Body of pancreas (tissue), 4 donors: ENCODE data around the gene GRAP2. TPM values are rescaled to one million over a fixed set of nuclear protein-coding genes. Genes with fewer than 3 reads are reported as not detected.
"Not testable (repeated sequence)": the region's sequence is repeated elsewhere in the genome, so short reads cannot be mapped to it uniquely, and the experiment has no call there.

ENCODE experiments used
- ATAC-seq: fragments of 150-250 bp; one replicate; pipeline ENCODE4 v1.9.1; 2016
- DNase-seq, 4 donors: peaks; one replicate each; pipeline ENCODE4 v3.0.0-alpha.2; 2019
- H3K27ac ChIP-seq, 4 donors: fragments of 200-600 bp; sonication (generic); 1 replicate in 3 of 4; 2 replicates in 1 of 4; pipeline versions ENCODE4 v1.5.1 to v1.6.1; 2016 to 2019; ENCODE audit warnings: mild to moderate bottlenecking in 1 of 4, mixed read lengths in 1 of 4, moderate library complexity in 1 of 4
- H3K27me3 ChIP-seq, 2 donors: fragments of 200-600 bp; sonication (generic); one replicate each; pipeline ENCODE4 v1.6.0; 2016; ENCODE audit warnings: mild to moderate bottlenecking in 1 of 2
- H3K36me3 ChIP-seq, 2 donors: fragments of 200-600 bp; sonication (generic); replicated peaks in 1 of 2; 2 replicates each; pipeline ENCODE4 v1.5.1; 2016; ENCODE audit warnings: low read depth in 2 of 2; ENCODE audit not compliant: insufficient read depth in 1 of 2
- H3K4me1 ChIP-seq: fragments of 200-600 bp; sonication (generic); one replicate; pipeline ENCODE4 v1.6.0; 2016
- H3K4me3 ChIP-seq, 2 donors: fragments of 200-600 bp; sonication (generic); 1 replicate in 1 of 2; 2 replicates in 1 of 2; pipeline ENCODE4 v1.5.1; 2016 to 2019
- H3K9me3 ChIP-seq, 3 donors: fragments of 200-600 bp; sonication (generic); 1 replicate in 2 of 3; 2 replicates in 1 of 3; pipeline ENCODE4 v1.5.1; 2016
- POLR2A ChIP-seq, 3 donors: fragments of 450-650 bp; IDR thresholded peaks; one replicate each; pipeline ENCODE4 v1.6.1; 2016; ENCODE audit warnings: antibody characterized with exemption in 3 of 3, mild to moderate bottlenecking in 2 of 3
- WGBS, 2 donors: methylation state at CpG; one replicate each; pipeline ENCODE4 v1.1.5; 2017; 5-methylcytosine and 5-hydroxymethylcytosine counted together
- intact Hi-C: fragments of 100-400 bp; cut with DNase I; formaldehyde crosslinking; loops from one replicate; pipeline ENCODE4 v1.15.1; 2023
- total RNA-seq, 2 donors: library from RNA; depleted of rRNA; stranded (reverse); fragments of >200 nt; gene quantifications; one replicate each; pipeline ENCODE4 v1.1.0, GENCODE V29; 2016
- TF ChIP-seq, protein P1 (sequence below), 7 experiments: fragments of 450-650 bp in 4 of 7; fragments of 200-600 bp in 3 of 7; sonication (generic) in 3 of 7; IDR thresholded peaks; one replicate each; pipeline ENCODE4 v1.5.1; 2016 to 2019; ENCODE audit warnings: antibody characterized with exemption in 7 of 7

Gene GRAP2
- total RNA-seq, 2 donors from 2014 or later = 0.78 to 0.99 TPM

DNA sequence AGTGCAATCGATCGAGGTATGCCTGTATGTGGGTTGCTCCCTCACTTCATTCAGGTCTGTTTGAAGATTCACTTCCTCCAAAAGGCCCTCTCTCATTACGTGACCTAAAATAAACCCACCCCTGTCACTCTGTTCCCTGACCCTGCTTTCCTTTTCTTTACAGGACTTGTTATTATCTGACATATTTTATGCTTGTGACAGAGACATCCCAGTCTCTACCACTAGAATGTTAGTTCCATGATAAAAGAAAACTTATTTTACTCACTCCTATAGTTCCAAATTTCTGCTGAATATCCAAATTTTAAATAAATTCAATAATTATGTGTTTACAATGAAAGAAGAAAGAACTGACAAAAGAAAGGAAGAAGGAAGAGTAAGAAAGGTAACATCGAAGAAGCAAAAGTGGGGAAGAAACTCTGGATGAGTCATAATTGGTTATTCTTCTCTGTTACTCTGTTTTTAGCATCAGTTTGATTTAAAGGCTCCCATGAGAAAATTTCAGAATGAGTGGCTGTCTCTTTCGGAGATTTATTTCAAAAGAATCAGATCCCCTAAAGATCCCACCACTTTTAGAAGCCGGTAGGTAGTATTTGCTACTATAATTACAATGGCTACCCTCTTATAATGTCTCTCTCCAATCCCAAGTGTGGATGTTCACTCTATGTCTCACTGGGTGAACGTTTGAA, 40.8 kb upstream of the GRAP2 start:
- TF ChIP-seq, protein P1, sequence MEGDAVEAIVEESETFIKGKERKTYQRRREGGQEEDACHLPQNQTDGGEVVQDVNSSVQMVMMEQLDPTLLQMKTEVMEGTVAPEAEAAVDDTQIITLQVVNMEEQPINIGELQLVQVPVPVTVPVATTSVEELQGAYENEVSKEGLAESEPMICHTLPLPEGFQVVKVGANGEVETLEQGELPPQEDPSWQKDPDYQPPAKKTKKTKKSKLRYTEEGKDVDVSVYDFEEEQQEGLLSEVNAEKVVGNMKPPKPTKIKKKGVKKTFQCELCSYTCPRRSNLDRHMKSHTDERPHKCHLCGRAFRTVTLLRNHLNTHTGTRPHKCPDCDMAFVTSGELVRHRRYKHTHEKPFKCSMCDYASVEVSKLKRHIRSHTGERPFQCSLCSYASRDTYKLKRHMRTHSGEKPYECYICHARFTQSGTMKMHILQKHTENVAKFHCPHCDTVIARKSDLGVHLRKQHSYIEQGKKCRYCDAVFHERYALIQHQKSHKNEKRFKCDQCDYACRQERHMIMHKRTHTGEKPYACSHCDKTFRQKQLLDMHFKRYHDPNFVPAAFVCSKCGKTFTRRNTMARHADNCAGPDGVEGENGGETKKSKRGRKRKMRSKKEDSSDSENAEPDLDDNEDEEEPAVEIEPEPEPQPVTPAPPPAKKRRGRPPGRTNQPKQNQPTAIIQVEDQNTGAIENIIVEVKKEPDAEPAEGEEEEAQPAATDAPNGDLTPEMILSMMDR (IDR thresholded peaks at IDR 0.05) = no peak
- TF ChIP-seq POLR2A (IDR thresholded peaks at IDR 0.05) = no peak
- no peak overlapping the region for H3K4me3 ChIP-seq
- ATAC-seq (no peak), DNase-seq (no peak)
- no peak overlapping the region for H3K27ac ChIP-seq
- no peaks in the 10 kb centered on the region for H3K9me3 ChIP-seq
- intact Hi-C loops = no loop called here
- no peaks in the 10 kb centered on the region for H3K36me3 ChIP-seq
- no peaks in the 10 kb centered on the region for H3K27me3 ChIP-seq
- WGBS, 2 donors = 50 to 67% methylated on average over 7 of the region's 7 CpGs
- H3K4me1 ChIP-seq = no peaks in the 10 kb centered on the region

DNA sequence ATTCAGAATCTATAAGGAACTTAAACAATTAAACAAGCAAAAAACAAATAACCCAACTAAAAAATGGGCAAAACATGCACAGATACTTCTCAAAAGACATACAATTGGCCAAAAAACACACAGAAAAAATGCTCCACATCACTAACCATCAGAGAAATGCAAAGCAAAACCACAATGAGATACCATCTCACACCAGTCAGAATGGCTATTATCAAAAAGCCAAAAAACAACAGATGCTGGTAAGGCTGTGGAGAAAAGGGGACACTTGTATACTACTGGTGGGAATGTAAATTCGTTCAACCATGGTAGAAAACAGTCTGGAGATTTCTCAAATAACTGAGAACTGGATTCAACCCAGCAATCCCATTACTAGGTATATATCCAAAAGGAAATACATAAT, 32.1 kb upstream of the GRAP2 start:
- H3K27ac ChIP-seq = no peak overlapping the region
- DNase-seq = no peak
- H3K4me3 ChIP-seq = no peak overlapping the region
- no peaks in the 10 kb centered on the region for H3K9me3 ChIP-seq
- no peaks in the 10 kb centered on the region for H3K27me3 ChIP-seq
- 47 to 48% methylated on average over 1 of the region's 1 CpG for WGBS, 2 donors
- intact Hi-C loops = no loop called here
- no peaks in the 10 kb centered on the region for H3K4me1 ChIP-seq
- TF ChIP-seq, protein P1 (IDR thresholded peaks at IDR 0.05) = no peak
- no peak for TF ChIP-seq POLR2A (IDR thresholded peaks at IDR 0.05)
- ATAC-seq = no peak
- H3K36me3 ChIP-seq = no peaks in the 10 kb centered on the region

DNA sequence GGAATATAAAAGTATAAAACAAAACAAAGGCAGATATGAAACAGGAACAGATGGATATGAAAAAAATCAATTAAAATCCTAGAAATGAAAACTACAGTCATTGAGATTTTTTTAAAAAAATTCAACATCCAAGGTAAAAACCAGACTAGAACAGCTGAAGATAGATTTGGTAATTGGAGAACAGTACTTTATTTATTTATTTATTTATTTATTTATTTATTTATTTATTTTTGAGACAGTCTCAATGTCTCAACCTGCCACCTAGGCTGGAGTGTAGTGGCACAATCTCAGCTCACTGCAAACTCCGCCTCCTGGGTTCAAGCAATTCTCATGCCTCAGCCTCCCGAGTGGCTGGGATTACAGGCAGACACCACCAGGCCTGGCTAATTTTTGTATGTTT, 31.1 kb upstream of the GRAP2 start:
- not testable (repeated sequence) for ATAC-seq

DNA sequence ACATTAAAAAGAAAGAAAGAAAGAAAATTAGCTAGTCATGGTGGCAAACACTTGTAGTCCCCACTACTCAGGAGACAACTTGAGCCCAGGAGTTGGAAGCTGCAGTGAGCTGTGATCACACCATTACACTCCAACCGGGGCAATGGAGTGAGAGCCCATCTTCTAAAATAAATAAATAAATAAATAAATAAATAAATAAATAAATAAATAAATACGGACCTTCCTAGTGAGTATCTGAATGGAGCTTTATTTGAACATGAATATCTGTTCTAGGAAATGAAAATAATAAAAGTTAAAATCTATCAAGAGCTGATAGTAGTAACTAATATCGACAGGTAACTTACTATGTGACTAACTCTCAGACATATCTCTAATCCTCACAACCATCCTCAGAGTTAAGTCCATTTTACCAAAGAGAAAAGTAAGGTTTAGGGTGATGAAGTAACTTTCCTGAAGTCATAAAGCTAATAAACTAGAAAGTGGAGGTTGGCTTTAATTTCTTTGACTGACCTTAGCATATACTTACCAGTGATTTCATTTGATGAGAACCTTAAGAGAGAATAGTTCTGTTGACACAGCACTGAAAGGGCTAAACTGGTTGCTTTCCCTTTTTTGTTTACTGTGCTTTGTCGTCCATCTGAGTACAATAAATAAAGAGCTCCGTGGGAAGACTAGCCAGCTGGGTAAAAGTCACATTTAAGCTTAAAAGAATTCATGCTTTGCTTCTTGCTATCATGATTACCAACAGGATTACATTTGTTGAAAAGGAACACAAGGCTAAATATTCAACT, 29.7 kb upstream of the GRAP2 start:
- TF ChIP-seq, protein P1 (IDR thresholded peaks at IDR 0.05) = no peak
- TF ChIP-seq POLR2A (IDR thresholded peaks at IDR 0.05) = no peak
- DNase-seq (no peak), ATAC-seq (no peak)
- WGBS, 2 donors = 51 to 54% methylated on average over 5 of the region's 5 CpGs
- H3K4me1 ChIP-seq = no peaks in the 10 kb centered on the region
- no peaks in the 10 kb centered on the region for H3K36me3 ChIP-seq
- H3K27me3 ChIP-seq = no peaks in the 10 kb centered on the region
- no peak overlapping the region for H3K27ac ChIP-seq
- no peak overlapping the region for H3K4me3 ChIP-seq
- intact Hi-C loops = no loop called here
- no peaks in the 10 kb centered on the region for H3K9me3 ChIP-seq

More for the DNA sequence above, 31.1 kb upstream of the GRAP2 start:
- H3K4me1 ChIP-seq, H3K27me3 ChIP-seq, H3K9me3 ChIP-seq, H3K4me3 ChIP-seq, H3K27ac ChIP-seq, H3K36me3 ChIP-seq, DNase-seq, intact Hi-C loops: not testable (repeated sequence)
- WGBS, 2 donors = 87 to 92% methylated on average over 2 of the region's 2 CpGs

DNA sequence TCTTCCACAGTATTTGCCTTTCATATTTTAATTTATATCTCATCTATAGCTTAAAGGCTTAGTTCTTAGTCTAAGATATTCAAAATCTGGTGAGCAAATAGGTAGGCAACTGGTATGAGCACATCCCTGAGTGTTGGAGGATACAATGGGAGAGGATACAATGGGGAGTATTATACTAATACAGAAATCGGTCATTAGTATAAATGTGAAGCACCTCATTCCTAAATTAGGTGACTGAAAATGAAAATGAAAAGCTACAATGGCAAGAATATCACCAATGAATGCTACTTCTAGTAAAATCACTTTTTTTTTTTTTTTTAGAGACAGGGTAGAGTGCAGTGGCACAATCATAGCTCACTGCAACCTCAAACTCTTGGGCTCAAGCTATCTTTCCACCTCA, 28.3 kb upstream of the GRAP2 start:
- no peaks in the 10 kb centered on the region for H3K9me3 ChIP-seq
- no peak overlapping the region for H3K27ac ChIP-seq
- intact Hi-C loops = no loop called here
- no peak overlapping the region for H3K4me3 ChIP-seq
- 79 to 88% methylated on average over 1 of the region's 1 CpG for WGBS, 2 donors
- no peaks in the 10 kb centered on the region for H3K4me1 ChIP-seq
- no peak for TF ChIP-seq POLR2A (IDR thresholded peaks at IDR 0.05)
- TF ChIP-seq, protein P1 (IDR thresholded peaks at IDR 0.05) = no peak
- ATAC-seq (no peak), DNase-seq (no peak)
- no peaks in the 10 kb centered on the region for H3K27me3 ChIP-seq
- no peaks in the 10 kb centered on the region for H3K36me3 ChIP-seq
